ENCODE results near the gene ZNF493.

- TF ChIP-seq POLR2A (IDR thresholded peaks at IDR 0.05; ENCODE audit: low read length) (no peak), GATA1 (IDR thresholded peaks at IDR 0.05; ENCODE audit: low read depth, low read length) (no peak)
Observed at GRCh38 chr19:21434516-21434915, 37.6 kb downstream of the ZNF493 start.
